ENCODE results near the gene NFS1.

NFS1 gene

GRCh38 chr20:35638751-35639150 is 60.4 kb downstream of the NFS1 start:
- DNase-seq (ENCODE audit: low spot score): no peak

GRCh38 chr20:35637276-35637675 is 61.9 kb downstream of the NFS1 start:
- no peak for DNase-seq (ENCODE audit: low spot score)

- no peak for DNase-seq (ENCODE audit: low spot score)
Observed at GRCh38 chr20:35636095-35636494, 63.1 kb downstream of the NFS1 start.

- no peak for DNase-seq (ENCODE audit: low spot score)
Observed at GRCh38 chr20:35635652-35636051, 63.5 kb downstream of the NFS1 start.

GRCh38 chr20:35632539-35633115 is 66.5 kb downstream of the NFS1 start:
- DNase-seq (ENCODE audit: low spot score): no peak

- no peak for DNase-seq (ENCODE audit: low spot score)
Observed at GRCh38 chr20:35630636-35631035, 68.5 kb downstream of the NFS1 start.

- DNase-seq (ENCODE audit: low spot score): no peak
Observed at GRCh38 chr20:35629427-35630145, 69.6 kb downstream of the NFS1 start.

- no peak for DNase-seq (ENCODE audit: low spot score)
Observed at GRCh38 chr20:35627121-35627520, 72.0 kb downstream of the NFS1 start.

GRCh38 chr20:35626386-35627001 is 72.7 kb downstream of the NFS1 start:
- no peak for DNase-seq (ENCODE audit: low spot score)

GRCh38 chr20:35625584-35626385 is 73.4 kb downstream of the NFS1 start:
- DNase-seq (ENCODE audit: low spot score): no peak

GRCh38 chr20:35621560-35621946 is 77.6 kb downstream of the NFS1 start:
- no peak for DNase-seq (ENCODE audit: low spot score)

- DNase-seq (ENCODE audit: low spot score): no peak
Observed at GRCh38 chr20:35620818-35621559, 78.2 kb downstream of the NFS1 start.

- DNase-seq (ENCODE audit: low spot score): no peak
Observed at GRCh38 chr20:35619196-35620095, 79.7 kb downstream of the NFS1 start.

GRCh38 chr20:35618263-35619131 is 80.7 kb downstream of the NFS1 start:
- no peak for DNase-seq (ENCODE audit: low spot score)
